HUES6 (cell line): ENCODE results near the gene KIRREL1.

Experiments
- H3K27ac ChIP-seq: 2 replicates; pipeline ENCODE4 v1.7.0; 2013; ENCODE audit warnings: low read depth, mild to moderate bottlenecking, low read length, inconsistent platforms
- H3K27me3 ChIP-seq: 2 replicates; pipeline ENCODE4 v1.6.1; 2013; ENCODE audit warnings: low read length; ENCODE audit not compliant: control insufficient read depth, insufficient read depth
- H3K36me3 ChIP-seq: 2 replicates; pipeline ENCODE4 v1.6.1; 2013; ENCODE audit warnings: low read length; ENCODE audit not compliant: control insufficient read depth, insufficient read depth
- H3K4me1 ChIP-seq: 2 replicates; pipeline ENCODE4 v1.6.1; 2013; ENCODE audit warnings: low read length; ENCODE audit not compliant: control insufficient read depth, insufficient read depth
- H3K4me3 ChIP-seq: 2 replicates; pipeline ENCODE4 v1.5.1; 2013; ENCODE audit warnings: low read depth, low read length
- H3K9ac ChIP-seq: one replicate; pipeline ENCODE4 v1.6.1; 2013; ENCODE audit warnings: mild to moderate bottlenecking, low read length
- H3K9me3 ChIP-seq: 2 replicates; pipeline ENCODE4 v1.6.1; 2013; ENCODE audit warnings: low read depth, low read length; ENCODE audit not compliant: control insufficient read depth, insufficient read depth

The KIRREL1 gene

DNA sequence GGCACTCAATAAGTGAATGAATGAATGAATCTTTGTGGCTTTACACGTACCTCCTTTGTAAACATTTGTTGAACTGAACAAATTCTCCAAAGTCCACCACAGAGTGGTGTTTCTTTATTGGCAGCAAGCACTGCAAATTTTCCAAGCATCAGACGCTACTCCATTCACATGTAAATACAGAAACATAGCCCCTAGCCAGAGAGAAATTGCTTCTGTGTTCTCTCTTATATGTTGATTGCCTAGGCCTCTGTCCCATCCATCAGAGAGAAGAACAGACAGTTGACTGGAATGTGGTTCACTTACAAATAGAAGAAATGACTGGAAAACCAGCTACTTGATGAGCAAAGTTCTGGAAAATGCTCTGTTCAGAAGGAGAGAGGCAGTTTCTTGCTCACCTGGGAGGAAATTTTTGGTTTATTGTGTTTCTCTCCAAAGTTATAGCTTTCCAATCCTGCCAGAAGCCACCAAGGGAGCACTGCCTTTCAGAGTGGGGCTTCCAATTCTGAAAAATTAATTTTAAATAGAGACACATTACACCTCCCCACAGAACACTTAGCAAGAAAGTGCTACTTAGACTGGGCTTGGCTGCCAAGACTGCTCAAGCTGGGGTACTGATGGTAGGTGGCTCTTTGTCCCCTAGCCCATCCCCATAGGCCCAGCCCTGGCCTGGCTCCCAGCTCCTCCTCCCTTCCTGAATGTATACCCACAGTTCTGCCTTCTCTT is 18.1 kb upstream of the KIRREL1 start:
- no peaks in the 10 kb centered on the region for H3K36me3 ChIP-seq
- H3K9me3 ChIP-seq, result peaks cover 24% of the 10 kb centered on the region
- no peak overlapping the region for H3K9ac ChIP-seq
- no peaks in the 10 kb centered on the region for H3K27me3 ChIP-seq
- H3K4me1 ChIP-seq, result peaks cover 12% of the 10 kb centered on the region; the same call in 1 of the 2 replicates
- no peak overlapping the region for H3K4me3 ChIP-seq
- H3K27ac ChIP-seq, result no peak overlapping the region

DNA sequence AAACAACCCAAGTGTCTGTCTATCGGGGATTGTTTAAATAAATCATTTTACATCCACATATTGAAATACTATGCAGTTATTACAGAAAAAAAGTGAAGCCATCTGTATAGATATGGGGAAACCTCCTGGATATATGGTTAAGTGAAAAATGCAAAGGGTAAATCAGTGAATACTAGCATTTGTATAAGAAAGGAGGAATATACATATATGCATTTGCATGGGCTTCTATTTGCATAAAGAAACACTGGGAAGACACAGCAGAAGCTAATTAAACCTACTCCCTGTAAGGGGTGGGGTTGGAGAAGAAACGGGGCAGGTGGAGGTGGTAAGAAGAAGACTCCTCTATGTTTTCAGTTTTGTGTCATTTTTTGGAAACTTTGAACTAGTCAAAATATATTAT is 16.6 kb upstream of the KIRREL1 start:
- Histone ChIP-seq H3K36me3 (no peaks in the 10 kb centered on the region), H3K27ac (no peak overlapping the region), H3K9ac (no peak overlapping the region), H3K9me3 (peaks cover 9% of the 10 kb centered on the region), H3K27me3 (no peaks in the 10 kb centered on the region), H3K4me1 (peaks cover 12% of the 10 kb centered on the region; the same call in 1 of the 2 replicates), H3K4me3 (no peak overlapping the region)

DNA sequence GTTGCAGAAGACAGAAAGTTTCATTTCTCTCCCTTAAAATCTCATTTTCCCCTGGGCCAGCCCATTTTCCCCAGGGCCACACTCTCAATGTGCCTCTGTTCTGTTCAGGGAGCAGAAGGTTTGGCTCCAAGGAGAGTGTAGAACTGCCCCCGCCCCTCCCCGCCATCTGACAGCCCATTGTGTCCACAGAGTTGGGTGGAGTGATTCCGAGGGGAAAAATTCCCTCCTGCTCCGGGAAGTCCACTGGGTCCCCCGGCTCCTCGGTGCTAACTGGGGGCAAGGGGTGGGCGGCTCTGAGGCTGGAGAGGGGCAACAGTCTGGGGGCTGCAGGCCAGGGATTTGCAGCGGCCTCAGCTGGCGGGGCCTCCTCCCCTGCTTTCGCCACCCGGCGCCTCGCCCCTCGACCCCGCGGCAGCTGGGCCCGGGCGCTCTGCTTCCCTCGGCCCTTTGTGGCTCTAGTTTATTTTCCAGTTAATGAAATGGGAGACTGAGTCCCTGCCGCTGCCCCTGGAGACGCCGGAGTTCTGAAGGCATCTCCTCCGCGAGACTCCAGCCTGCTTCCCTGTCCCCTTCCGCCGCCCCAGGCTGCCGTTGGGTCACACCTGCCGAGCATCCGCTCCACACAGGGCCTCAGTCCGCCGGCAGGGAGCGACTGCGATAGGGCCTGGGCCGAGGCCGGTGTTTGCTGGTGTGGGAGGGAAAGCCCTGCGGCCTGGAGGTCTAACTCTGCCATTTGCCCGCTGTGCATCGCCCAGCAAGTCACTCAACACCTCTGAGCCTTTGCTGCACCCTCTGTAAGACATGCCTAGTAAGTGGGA is 14.7 kb upstream of the KIRREL1 start:
- Histone ChIP-seq H3K4me3 (0 out of 2 replicates have a peak overlapping the region, but pooled peaks have one; percentile 22), H3K4me1 (peaks cover 17% of the 10 kb centered on the region), H3K27me3 (no peaks in the 10 kb centered on the region), H3K9ac (no peak overlapping the region), H3K27ac (no peak overlapping the region), H3K9me3 (no peaks in the 10 kb centered on the region), H3K36me3 (no peaks in the 10 kb centered on the region)

DNA sequence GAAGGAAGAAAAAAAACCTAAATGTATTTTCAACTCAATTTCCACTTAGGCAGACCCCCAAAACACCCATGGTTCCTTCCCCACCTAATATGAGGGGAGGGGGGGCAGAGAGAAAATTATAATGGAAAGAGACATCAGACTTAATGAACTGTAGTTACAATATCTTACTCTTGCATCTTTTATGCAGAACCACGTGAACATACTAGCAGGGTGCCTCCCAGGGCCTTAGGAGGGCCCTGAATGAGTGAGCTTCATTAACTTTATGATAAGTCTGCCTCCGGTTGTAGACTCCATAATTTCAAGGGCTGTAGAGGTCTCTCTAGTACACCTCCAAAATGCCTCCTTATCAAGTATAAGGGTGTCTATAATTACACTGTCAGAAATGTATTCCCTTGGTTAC is 11.3 kb upstream of the KIRREL1 start:
- H3K9me3 ChIP-seq, result no peaks in the 10 kb centered on the region
- no peaks in the 10 kb centered on the region for H3K36me3 ChIP-seq
- H3K9ac ChIP-seq, result no peak overlapping the region
- H3K4me1 ChIP-seq, result peaks cover 16% of the 10 kb centered on the region
- no peaks in the 10 kb centered on the region for H3K27me3 ChIP-seq
- H3K27ac ChIP-seq, result no peak overlapping the region
- H3K4me3 ChIP-seq, result no peak overlapping the region

DNA sequence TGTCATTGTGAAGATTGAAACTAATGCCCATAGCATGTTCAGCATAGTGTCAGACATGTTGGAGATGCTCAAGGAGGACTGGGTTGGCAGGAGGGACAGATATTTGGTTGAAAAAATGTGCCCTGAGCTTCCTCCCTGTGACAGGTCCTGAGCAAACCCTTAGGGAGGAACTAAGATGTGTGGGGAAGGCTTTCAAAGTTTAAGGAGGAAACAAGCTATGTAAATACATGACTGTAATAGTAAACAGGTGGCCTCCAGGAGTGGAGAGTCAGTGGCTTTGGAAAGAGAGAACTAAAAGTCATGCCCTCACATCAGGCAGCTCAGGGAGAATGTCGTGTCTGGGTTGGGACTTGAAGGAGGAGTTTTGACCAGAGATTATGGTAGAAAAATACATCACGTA is 9.7 kb upstream of the KIRREL1 start:
- Histone ChIP-seq H3K27me3 (no peaks in the 10 kb centered on the region), H3K4me1 (peaks cover 16% of the 10 kb centered on the region), H3K9me3 (no peaks in the 10 kb centered on the region), H3K4me3 (no peak overlapping the region), H3K9ac (no peak overlapping the region), H3K27ac (no peak overlapping the region), H3K36me3 (no peaks in the 10 kb centered on the region)

DNA sequence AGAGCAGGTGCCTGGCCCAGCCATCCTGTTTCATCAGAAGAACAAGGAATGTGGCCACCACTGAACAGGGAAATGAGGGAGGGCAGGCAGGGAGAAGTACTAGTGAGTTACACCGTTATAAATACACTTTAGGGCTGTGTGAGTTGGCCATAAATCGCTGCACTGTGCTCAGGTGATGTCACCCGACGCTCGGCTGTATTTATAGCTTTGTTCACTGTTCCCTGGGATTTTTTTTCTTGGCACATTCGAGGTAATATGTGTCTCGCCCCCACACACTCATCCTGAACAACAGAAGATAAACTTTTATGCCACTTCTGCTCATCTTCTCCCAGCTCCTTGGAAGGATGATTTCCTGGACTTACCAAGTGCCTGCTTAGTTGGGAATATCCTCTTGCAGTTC is 9.0 kb upstream of the KIRREL1 start:
- Histone ChIP-seq H3K27me3 (peaks cover 2% of the 10 kb centered on the region; the same call in 1 of the 2 replicates), H3K9ac (no peak overlapping the region), H3K27ac (no peak overlapping the region)

DNA sequence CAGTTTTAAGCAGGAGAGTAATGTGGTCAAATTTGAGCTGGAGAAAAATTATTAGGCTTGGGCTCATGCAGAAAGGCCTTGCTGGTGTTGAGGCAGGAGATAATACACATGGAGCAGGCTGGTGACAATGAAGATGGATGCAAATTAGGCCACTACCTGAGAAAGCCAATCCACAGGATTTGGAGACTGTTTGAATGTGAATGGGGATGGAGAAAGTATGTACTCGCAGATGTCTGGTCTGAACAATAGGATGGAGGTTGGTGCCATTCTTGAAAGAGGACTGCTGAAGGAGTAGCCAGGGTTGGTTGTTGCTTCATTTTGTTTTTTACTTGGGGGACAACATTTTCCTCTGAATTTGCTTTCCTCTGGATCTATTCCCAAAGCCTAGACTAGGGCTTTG is 8.0 kb upstream of the KIRREL1 start:
- H3K27me3 ChIP-seq, result peaks cover 4% of the 10 kb centered on the region; the same call in 1 of the 2 replicates
- no peak overlapping the region for H3K27ac ChIP-seq
- no peaks in the 10 kb centered on the region for H3K9me3 ChIP-seq
- peaks cover 16% of the 10 kb centered on the region for H3K4me1 ChIP-seq
- H3K4me3 ChIP-seq, result no peak overlapping the region
- H3K9ac ChIP-seq, result no peak overlapping the region
- H3K36me3 ChIP-seq, result no peaks in the 10 kb centered on the region

More for the DNA sequence above, 9.0 kb upstream of the KIRREL1 start:
- H3K36me3 ChIP-seq, result no peaks in the 10 kb centered on the region
- no peaks in the 10 kb centered on the region for H3K9me3 ChIP-seq
- H3K4me1 ChIP-seq, result peaks cover 16% of the 10 kb centered on the region
- no peak overlapping the region for H3K4me3 ChIP-seq

DNA sequence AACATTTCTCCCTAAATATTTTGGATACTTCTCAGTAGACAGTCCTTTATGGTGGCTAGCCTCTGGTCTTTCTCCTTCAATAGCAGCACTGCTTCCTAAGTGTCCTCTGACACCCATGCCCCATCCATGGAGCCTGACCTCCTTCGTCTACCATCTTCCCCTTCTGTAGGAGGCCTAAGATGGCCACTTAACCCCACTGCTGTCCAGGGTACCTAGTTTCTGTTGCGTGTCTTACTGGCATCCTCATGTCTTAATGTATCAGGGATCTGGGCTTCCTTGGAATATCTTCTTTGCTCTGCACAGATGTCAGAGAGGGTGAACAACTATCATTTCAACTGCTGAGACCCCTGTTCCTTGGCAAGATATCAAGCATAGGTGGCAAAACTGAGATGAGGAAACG is 5.4 kb upstream of the KIRREL1 start:
- H3K27me3 ChIP-seq, result peaks cover 4% of the 10 kb centered on the region; the same call in 1 of the 2 replicates
- no peak overlapping the region for H3K4me3 ChIP-seq
- peaks cover 20% of the 10 kb centered on the region for H3K4me1 ChIP-seq
- no peaks in the 10 kb centered on the region for H3K36me3 ChIP-seq
- no peaks in the 10 kb centered on the region for H3K9me3 ChIP-seq
- H3K9ac ChIP-seq, result no peak overlapping the region
- H3K27ac ChIP-seq, result no peak overlapping the region

DNA sequence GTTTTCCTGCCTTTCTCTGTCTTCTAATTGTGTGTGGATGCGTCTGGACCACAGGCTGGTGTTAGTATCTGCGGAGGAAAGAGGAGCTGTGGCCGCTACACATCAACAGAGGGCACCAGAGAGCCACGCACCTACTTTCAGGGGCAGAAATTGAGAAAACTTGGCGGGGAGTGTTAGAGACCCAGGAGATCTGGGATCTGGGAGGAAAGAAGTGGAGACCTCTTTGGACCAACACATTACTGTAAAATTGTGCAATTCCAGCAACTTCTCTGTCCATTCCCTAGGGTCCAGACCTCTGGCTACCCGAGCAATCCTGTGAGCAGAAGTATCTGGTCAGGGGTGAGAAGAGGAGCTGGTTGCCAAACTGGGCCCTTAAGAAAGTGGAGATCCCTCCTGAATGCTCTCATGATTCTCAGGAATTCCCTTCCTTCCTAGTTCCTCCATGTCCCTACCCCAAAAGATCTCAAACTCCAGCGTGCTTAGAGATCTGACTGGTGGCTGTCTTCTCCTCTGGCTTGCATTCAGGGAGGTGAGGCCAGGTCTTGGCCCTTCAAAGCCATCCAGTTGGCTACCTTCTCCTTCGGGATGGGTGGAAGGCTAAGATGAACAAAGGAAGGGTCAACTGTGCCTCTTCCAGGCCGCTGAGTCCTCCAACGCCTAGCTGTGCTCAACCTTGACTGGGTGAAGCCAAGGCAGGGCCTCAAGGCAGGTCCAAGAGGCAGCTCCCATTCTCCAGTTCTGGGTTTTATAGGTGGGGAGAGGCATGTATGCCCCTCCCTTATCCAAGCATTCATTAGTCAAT is 1.2 kb upstream of the KIRREL1 start:
- Histone ChIP-seq H3K27me3 (peaks cover 4% of the 10 kb centered on the region; the same call in 1 of the 2 replicates), H3K4me3 (no peak overlapping the region), H3K9me3 (no peaks in the 10 kb centered on the region), H3K9ac (no peak overlapping the region), H3K36me3 (0 out of 2 replicates have a peak, but pooled peaks cover 2% of the 10 kb centered on the region), H3K27ac (no peak overlapping the region), H3K4me1 (peaks cover 33% of the 10 kb centered on the region)

DNA sequence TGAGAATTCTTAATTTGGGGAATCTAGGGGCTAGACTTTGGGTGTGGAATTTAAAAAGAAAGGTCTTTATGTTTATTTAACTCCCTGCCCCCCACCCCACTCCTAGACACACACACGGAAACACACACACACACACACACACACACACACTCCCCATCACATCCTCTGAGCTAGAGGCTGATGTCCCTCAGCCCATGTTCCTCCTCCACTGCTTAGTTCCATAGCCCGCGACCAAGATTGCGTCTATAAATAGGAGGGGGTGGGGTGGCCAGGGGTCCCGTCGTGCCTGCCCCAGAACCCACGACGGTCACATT is 655 bp upstream of the KIRREL1 start:
- Histone ChIP-seq H3K27ac (no peak overlapping the region; the same call in 1 of the 2 replicates), H3K4me3 (peak overlapping the region; percentile 79), H3K27me3 (peaks cover 4% of the 10 kb centered on the region; the same call in 1 of the 2 replicates), H3K9ac (peak overlapping the region; percentile 76), H3K36me3 (0 out of 2 replicates have a peak, but pooled peaks cover 3% of the 10 kb centered on the region), H3K4me1 (peaks cover 33% of the 10 kb centered on the region), H3K9me3 (no peaks in the 10 kb centered on the region)
